C4-2B (cell line): ENCODE measurements around the gene DNAJC12.

Experiments
- CTCF ChIP-seq: fragments of 450-650 bp; conservative IDR thresholded peaks from 2 replicates; pipeline ENCODE4 v1.5.1; 2017; ENCODE audit warnings: mild to moderate bottlenecking
- ZFX ChIP-seq: fragments of 450-650 bp; IDR thresholded peaks from 2 replicates; pipeline ENCODE4 v1.6.1; 2017

- TF ChIP-seq CTCF (no peak), ZFX (peak; percentile 60; the same call in 1 of the 2 replicates)
Measured at GRCh38 chr10:67763499-67764011, 74.4 kb downstream of the DNAJC12 start.
